A673 (cell line): ENCODE results near the gene AKAP6.

ENCODE experiments used
- CTCF ChIP-seq: fragments of 300-800, 200-600 bp; sonication (generic); conservative IDR thresholded peaks from 2 replicates; pipeline ENCODE4 v1.5.1; 2017; ENCODE audit warnings: low read depth, mild to moderate bottlenecking, antibody characterized with exemption, low read length, moderate library complexity, mixed read lengths
- EZH2 ChIP-seq: fragments of 200-600 bp; sonication (generic); IDR thresholded peaks from 2 replicates; pipeline ENCODE4 v1.6.1; 2017; ENCODE audit warnings: borderline replicate concordance, low read depth, mild to moderate bottlenecking, mixed read lengths, antibody characterized with exemption, low read length; ENCODE audit not compliant: poor library complexity, severe bottlenecking

DNA sequence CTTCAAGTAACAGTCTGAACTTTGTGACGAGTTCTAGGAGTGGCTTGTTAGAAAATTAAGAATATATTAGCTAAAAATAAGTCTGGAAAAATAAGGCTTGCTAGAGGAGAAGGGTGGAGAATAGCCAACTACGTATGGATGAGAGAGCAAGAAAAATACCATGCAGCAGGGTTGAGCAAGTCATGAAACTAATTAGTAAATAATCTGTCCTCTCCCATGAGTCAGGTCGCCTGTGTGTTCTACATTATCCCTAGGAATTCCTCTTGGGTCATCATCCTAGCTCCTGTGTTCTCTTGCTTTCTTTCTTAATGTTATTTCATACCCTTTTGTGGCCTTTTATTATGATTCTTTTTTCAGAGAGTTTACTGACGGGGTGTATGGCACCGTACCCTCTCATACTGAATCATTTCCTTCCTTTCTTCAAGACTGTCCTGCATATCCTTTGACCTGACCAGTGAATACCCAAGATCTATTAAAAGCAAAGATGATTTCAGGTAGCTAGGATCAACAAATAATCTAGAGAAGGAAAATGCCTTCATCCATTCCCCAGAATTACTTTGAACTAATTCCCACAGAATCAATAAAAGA lies 432.4 kb downstream of the AKAP6 start:
- TF ChIP-seq CTCF (no peak), EZH2 (no peak)
